HG02678 (cell line): ENCODE results near the gene XG.
"Not testable (repeated sequence)": the region's sequence is repeated elsewhere in the genome, so short reads cannot be mapped to it uniquely, and the experiment has no call there.

Source experiments
- ATAC-seq: cut with Tn5 transposase; IDR thresholded peaks from one replicate; pipeline ENCODE4 v1.9.1; 2021; ENCODE audit warnings: mild to moderate bottlenecking, moderate library complexity; ENCODE audit not compliant: unreplicated experiment

XG gene

DNA sequence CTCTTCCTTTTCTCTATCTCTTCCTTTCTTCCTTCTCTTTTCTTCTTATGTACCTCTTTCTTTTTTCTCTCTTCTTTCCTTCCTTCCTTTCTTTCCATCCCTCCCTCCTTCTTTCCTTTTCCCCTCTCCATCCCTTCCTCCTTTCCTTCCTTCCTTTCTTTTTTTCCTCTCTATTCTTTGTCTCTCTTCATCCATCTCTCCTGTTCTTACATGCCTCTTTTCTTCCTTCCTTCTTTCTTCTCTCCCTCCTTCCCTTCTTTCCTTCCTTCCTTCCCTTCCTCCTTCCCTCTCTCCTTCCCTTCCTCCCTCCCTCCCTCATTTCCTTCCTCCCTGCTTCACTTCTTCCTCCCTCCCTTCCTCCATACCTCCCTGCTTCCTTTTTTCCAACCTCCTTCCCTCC is 19.2 kb upstream of the XG start:
- no peak for ATAC-seq

DNA sequence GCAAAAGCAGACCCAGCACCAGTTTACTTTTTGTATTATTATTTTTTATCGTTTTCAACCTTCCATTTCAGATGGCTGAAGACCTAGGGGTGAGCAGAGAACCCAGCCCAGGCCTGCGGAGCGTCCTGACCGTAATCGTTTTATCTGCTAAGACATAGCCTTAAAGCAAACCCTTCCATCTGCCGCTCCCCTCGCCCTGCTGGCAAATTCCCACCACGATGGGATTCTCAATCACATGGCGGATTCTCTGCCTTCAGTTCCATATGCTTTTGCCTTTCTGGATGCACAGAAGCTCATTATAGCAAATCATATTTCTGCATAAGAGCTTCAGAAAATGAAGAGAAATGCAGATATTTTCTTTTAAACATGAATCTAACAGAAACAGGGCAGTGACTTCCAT is 18.6 kb upstream of the XG start:
- no peak for ATAC-seq

DNA sequence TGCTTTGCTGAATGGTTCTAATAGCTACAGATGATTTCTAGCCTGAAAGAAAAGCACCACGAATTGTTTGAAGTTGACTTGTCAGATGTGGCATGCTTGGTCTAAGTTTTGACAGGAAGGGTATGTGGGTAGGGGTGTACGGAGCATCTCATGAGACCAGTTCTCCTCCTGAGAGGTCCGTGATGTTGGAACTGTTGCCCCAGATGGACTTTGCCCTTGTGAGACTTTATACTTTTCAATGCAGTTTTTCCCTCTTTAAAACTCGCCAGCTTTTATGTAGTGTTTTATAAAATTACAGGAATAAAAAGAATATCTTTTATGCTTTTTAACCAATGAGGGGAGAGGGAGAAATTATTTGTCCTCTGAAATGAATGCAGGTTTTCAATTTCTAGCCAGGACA is 16.6 kb upstream of the XG start:
- ATAC-seq = no peak

DNA sequence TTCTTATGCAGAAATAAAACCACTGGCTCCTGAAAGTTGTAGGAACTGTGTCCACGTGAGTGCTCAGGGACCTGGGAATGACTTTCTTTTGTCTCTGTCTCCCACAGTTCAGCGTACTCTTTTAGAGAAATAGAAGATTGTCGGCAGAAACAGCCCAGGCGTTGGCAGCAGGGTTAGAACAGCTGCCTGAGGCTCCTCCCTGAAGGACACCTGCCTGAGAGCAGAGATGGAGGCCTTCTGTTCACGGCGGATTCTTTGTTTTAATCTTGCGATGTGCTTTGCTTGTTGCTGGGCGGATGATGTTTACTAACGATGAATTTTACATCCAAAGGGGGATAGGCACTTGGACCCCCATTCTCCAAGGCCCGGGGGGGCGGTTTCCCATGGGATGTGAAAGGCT is 11.2 kb upstream of the XG start:
- no peak for ATAC-seq

DNA sequence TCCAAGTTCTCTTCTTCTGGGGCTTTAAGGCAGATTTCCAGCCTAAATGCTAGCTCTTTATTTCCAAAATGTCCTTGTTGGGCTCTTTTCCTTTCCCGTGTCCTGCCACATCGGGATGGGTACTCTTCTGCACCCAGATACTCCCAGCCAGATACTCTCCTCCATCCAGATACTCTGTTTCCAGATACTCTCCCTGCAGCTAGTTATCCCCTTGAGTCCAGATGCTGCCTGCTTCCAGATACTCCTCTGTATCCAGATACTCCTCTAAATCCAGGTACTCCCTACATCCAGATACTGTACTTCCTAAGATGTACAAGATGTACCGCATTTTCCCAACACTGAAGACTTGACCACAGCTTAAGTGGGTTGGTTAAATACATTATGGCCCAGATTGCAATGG is 10.5 kb upstream of the XG start:
- ATAC-seq = no peak

DNA sequence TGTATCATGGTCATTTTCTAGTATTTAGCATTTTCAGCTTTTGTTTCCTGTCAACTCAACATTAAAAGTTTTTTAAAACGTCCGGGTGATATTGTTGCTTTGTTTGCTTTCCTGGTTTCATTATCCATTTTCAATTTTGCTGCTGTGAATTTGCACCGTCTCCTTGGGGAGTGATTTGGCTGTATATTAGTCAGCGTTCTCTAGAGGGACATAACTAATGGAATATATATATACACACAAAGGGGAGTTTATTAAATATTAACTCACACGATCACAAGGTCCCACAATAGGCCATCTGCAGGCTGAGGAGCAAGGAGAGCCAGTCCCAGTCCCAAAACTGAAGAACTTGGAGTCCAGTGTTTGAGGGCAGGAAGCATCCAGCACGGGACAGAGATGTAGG is 5.6 kb upstream of the XG start:
- not testable (repeated sequence) for ATAC-seq

DNA sequence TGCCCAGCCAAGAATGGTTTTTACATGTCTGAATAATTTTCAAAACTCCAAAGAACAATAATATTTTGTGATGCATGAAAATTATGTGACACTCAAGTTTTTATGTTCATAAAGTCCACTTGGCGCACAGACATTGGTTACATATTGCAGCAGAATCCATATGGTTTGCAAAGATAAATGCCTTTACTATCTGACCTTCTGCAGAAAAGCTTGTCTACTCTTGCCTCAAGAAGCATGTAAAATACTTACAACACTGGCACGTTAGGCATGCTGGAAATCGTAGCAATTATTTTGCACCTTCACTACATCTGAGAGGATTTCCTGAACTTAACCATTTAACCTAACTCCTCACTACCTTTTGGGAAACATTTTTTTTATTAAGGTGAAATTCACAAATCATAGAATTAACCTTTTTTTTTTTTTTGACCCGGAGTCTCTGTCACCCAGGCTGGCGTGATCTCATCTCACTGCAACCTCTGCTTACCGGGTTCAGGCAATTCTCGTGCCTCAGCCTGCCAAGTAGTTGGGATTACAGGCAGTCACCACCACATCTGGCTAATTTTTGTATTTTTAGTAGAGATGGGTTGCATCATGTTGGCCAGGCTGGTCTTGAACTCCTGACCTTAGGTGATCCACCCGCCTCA is 3.5 kb upstream of the XG start:
- ATAC-seq = no peak

DNA sequence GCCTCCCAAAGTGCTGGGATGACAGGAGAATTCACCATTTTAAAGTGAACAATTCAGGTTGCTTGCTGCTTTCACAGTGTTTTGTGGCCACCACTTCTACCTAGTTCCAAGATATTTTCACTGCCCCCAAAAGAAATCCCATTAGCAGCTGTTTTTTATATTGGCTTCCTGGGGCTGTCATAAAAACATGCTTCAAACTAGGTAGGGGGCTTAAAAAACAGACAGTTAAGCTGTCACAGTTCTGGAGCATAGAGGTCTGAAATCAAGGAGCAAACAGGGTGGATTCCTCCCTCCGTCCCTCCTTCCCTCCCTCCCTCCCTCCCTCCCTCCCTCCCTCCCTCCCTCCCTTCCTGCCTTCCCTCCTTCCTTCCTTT is 3.0 kb upstream of the XG start:
- no peak for ATAC-seq

DNA sequence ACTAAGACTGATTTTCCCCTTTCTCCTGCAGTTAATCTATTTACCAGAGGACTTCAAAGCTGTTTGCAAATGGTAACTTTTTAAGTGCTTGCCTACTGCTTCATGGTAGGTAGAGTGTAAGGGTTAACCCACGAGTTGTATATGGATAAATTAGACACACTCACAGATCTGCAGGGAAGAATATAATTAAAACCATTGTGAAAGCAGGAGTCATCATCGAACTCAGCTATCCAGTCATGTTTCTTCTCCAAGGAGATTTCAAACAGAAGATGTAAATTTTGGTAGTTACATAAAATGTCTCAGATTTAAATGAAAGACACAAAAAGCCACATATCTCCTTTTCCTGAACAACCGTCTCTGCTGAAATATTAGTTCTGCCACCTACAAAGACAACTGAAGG is 549 bp upstream of the XG start:
- no peak for ATAC-seq

DNA sequence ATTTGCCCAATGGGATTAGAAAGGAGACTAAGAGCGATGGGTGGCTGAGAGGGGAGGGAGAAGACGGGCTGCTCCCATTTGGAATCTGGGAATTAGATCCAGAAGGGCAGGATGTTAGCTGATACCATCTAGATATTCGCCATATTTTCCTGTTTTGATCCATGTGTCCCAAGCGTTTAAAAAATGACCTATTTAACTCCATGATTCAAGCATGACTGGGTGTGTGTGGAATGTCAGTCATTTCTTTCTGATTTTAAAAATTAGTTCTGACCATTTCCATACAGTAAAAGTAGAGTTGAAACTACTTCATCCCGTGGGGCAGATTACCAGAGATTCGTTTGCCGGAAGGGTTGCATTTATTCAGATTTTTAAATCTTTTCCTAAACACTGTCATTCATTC is 601 bp downstream of the XG start:
- ATAC-seq = not testable (repeated sequence)

DNA sequence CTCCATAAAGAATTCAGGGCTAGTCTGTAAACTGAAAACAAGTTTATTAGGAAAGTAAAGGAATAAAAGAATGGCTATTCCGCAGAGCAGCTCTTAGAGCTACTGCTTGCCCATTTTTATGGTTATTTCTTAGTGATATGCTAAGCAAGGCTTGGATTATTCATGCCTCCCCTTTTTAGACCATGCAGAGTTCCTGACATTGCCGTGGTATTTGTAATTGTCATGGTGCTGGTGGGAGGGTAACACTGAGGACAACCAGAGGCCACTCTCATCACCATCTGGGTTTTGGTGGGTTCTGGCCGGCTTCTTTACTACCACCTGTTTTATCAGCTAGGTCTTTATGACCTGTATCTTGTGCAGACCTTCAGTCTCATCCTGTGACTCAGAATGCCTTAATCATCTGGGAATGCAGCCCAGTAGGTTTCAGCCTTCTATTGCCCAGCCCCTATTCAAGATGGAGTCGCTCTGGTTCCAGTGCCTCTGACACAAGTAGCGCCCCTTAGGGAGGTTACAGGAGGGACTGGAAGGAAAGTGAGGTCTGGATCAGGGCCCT is 3.4 kb downstream of the XG start:
- ATAC-seq = not testable (repeated sequence)

DNA sequence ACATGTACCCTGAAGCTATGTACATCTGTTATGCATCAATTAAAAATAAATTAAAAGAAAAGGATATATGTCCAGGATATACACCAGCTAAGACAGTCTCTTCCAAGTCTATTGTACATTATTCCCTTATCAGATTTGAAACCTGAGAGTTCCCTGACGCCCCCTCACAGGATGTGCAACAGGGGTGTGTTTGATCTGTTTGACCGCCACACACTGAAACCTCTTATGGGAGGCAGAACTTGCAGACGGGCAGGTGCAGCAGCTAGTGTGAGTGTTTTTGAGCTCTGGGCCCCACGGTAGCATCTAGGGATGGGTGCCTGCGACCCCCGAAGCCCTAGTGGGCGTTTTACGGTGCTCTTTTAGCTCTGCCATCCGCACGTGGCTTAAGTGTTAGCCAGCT is 4.7 kb downstream of the XG start:
- ATAC-seq = no peak

DNA sequence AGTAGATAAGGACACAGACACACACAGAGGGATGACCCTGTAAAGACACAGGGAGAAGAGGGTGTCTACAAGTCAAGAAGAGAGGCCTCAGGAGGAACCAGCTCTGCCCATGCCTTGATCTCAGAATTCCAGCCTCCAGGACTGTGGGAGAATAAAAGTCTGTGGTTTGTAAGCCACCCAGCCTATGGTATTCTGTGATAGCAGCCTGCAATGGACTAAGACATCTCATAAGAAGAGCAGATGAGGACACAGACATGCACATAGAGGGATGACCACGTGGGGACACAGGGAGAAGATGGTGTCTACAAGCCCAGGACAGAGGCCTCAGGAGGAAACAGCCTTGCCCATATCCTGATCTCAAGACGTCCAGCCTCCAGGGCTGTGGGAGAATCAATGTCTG is 9.4 kb downstream of the XG start:
- ATAC-seq = no peak

DNA sequence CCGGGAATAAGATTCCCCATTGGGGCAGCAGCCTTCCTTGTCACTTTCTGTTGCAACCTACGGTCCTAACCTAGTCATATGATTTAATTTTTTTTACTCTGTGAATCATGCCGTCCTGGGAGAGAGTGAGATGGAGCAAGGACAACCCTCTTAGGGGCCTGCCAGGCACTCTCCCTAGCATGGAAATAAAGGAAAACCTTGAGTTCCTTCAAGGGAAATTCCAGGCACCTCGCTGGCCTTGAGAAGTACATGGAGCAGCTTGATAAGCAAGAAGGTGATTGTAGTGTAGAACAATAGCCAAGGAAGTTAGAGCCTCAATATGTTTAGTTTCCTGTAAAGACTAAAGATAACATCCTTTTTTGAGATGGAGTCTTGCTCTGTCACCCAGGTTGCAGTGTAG is 10.8 kb downstream of the XG start:
- not testable (repeated sequence) for ATAC-seq

DNA sequence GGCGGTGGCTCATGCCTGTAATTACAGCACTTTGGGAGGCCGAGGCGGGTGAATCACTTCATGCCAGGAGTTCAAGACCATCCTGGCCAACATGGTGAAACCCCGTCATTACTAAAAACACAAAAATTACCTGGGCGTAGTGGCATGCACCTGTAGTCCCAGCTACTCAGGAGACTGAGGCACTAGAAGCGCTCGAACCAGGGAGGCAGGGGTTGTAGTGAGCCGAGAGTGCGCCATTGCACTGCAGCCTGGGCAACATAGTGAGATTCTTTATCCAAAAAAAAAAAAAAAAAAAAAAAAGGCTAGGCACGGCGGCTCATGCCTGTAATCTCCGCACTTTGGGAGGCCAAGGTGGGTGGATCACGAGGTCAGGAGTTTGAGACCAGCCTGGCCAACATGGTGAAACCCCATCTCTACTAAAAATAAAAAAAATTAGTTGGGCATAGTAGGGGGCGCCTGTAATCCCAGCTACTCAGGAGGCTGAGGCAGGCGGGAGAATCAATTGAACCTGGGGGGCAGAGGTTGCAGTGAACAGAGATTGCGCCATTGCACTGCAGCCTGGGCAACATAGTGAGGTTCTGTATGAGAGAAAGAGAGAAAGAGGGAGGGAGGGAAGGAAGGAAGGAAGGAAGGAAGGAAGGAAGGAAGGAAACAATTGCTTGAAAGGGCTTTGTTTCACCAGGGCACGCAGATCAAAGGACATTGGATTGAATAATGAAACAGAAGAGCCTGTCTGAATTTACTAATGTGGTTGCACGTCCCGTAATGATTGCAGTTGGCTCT is 13.1 kb downstream of the XG start:
- not testable (repeated sequence) for ATAC-seq

DNA sequence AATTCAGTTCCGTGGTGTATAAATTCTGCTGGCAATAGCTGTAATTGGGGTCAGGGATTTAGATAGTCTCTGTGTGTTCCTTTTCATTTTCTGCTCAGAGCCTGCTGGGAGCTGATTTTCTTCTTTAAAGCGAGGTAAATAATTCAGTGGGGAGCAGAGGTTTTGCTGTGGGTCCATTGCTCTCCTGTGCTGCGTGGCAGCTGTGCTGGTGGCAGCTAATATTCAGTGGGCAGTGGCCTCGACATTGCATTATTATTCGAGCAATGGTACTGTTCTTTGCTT is 13.7 kb downstream of the XG start:
- ATAC-seq = no peak

DNA sequence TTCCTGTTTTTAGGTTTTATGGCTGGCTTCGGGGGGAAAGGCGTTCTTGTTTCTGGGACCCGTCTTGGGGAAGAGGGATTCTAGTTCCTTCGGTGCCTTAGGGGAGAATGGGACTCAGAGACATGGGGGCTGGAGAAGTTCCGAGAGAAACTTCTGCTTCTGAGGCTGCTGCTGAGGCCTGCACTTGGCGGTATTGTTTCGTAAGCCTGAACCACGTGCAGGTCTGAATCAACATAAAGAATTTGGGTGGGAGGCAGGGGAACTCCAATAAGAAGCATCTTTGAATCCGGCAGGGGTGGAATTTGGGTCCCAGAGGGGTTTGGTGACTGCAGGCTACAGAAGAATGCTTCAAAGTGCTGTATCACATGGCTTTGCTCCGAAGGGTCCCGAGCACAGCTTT is 15.1 kb downstream of the XG start:
- ATAC-seq = no peak

DNA sequence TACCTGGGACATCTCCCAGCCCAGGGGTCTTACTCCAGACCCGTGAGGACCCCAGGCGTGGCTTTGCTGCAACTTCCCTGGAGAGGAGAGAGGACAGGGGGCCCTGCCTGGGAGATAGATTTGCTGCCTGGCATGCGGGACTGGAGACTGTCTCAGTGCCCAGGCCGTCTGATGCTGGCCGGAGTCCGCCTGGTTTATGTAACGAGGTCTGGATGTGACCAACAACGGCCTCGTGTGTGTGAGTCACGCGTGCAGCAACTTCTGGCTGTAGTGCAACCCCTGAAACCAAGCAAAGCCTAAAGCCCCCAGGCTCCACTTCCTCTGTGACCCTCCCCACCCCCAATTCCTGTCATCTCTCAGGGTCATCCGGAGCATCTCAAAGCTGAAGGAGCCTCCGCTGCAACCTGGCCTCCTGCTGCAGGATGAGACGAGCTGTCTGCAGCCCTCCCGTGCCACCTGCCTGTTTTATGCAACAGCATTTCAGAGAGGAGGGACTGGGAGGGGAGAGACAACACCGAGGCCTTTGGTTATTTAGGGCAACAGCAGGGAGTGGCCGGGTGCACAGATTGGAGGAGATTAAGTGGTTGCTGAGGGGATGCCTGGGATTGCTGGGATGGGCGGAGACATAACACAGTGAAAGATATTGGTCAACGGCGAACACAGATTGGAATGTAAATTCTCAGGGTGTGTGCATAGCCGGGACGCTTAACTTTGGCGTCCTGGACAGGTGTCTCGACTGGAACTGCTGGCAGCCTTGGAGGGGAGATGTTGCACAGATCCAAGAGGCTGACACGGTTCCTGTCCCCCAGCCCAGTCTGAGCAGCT is 16.0 kb downstream of the XG start:
- ATAC-seq = no peak

DNA sequence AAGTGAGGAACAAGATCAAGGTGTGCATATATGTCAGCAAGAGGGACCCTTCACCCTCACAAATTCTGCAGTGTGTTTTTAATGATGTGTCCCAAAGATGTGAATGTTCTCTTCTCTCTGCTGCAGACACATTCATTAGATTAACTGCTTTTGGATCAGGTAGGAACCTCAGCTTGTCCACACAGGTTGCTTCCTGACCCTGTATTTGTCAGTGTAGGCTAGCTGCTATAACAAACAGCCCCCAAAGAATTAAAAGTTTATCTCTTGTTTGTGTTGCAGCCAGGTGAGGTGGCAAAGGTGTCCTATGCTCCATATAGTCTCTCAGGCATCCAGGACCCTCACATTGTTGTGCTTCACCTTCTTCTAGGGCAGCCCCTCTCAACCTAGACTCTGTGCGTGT is 17.8 kb downstream of the XG start:
- ATAC-seq = no peak

DNA sequence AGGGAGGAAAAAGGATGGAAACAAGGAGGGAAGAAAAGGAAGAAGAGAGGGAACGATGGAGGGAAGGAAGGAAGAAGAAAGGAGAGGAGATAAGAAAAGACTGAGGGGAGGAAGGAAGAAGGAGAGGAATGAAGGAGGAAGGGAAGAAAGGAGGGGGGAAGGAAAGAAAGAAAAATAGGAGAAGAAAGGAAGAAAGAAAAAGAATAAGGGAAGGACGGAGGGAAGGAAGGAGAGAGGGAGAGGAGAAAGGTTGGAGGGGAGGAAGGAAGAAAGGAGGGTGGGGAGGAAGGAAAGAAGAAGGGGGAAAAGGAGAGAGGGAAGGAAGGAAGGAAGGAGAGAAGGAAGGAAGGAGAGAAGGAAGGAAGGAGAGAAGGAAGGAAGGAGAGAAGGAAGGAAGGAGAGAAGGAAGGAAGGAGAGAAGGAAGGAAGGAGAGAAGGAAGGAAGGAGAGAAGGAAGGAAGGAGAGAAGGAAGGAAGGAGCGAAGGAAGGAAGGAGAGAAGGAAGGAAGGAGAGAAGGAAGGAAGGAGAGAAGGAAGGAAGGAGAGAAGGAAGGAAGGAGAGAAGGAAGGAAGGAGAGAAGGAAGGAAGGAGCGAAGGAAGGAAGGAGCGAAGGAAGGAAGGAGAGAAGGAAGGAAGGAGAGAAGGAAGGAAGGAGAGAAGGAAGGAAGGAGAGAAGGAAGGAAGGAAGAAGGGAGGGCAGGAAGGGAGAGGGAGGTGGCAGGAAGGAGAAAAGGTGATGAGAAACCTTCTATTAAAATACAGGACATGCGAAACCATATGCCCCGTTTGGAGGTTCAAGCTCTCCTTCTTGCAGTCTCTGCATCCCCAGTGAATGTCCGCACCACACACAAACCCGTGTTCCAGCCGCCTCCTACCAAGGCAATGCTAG is 21.6 kb downstream of the XG start:
- ATAC-seq = not testable (repeated sequence)

DNA sequence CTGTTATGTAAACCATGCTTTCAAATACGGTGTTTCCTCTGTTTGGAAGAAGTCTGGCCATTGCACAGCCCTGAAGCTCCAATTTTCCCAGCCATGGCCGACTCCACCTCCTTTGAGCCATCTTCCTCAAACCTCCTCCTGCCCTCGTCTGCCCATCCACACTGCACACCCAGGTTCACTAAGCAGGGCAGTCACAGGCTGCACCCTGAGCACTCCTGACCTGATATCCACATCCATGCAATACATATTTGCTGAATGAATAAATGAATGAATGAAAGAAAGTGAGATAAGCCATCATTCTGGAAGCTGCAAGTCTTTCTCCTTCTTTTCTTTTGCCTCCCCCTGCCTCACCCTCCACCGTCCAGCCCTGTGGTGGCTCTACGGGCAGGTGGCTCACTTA is 22.2 kb downstream of the XG start:
- ATAC-seq = no peak
